NCI-H226 (cell line): Measurements from ENCODE around the gene CYP1A1.
"Not testable (repeated sequence)": the region's sequence is repeated elsewhere in the genome, so short reads cannot be mapped to it uniquely, and the experiment has no call there.

Experiments
- DNase-seq: peaks from one replicate; pipeline ENCODE4 v3.0.0-alpha.2; 2015

CYP1A1 gene

GRCh38 chr15:74733269-74733668 lies 7.9 kb upstream of the CYP1A1 start:
- no peak for DNase-seq

DNA sequence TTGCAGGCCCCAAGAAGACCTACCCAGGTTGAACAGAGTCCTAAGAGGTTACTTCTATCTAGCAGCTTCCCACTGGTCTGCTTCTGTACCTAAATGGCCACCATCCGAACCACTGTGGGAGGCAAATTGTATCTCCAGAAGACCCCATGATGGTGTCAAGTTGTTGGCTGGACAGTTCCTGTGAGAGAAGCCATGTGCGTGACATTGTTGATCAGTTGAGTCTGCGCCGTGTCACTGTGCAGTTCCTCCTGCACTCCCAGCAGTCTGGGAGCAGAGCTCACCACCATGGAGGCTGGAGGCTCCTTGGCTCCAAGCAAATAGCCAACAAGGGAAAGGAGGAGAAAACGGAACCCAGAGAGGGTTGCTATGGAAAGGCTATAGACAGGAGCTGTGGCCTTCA lies 7.5 kb upstream of the CYP1A1 start:
- DNase-seq, result no peak

- DNase-seq, result no peak
These were observed 5.4 kb upstream of the CYP1A1 start for GRCh38 chr15:74730619-74731316.

DNA sequence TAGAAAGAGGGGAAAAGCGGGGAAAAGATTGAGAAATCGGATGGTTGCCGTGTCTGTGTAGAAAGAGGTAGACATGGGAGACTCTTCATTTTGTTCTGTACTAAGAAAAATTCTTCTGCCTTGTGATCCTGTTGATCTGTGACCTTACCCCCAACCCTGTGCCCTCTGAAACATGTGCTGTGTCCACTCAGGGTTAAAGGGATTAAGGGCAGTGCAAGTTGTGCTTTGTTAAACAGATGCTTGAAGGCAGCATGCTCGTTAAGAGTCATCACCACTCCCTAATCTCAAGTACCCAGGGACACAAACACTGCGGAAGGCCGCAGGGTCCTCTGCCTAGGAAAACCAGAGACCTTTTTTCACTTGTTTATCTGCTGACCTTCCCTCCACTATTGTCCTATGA lies 4.0 kb upstream of the CYP1A1 start:
- not testable (repeated sequence) for DNase-seq

DNA sequence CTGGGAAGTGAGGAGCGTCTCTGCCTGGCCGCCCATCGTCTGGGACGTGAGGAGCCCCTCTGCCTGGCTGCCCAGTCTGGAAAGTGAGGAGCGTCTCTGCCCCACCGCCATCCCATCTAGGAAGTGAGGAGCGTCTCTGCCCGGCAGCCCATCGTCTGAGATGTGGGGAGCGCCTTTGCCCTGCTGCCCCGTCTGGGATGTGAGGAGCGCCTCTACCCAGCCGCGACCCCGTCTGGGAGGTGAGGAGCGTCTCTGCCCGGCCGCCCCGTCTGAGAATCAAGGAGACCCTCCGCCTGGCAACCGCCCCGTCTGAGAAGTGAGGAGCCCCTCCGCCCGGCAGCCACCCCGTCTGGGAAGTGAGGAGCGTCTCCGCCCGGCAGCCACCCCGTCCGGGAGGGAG lies 3.4 kb upstream of the CYP1A1 start:
- not testable (repeated sequence) for DNase-seq

DNA sequence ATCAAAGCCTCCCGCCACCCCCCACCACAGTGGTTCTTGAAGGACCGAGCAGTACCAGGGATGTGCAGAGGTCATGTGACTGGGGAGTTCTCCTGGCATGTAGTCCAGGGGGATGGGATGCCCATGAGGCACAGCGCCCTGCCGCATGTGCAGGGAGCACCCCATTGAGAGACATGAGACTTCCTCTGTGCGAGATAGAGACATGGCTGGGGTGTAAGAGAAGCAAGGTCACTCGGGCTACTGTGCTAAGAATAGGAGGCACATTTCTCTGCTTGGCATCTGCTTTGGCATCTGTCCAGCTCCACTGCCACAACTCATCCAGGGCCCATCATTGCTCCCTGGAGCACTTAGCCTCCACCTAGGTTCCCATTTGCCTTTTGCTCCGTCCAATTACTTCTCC lies 2.4 kb upstream of the CYP1A1 start:
- DNase-seq, result no peak

DNA sequence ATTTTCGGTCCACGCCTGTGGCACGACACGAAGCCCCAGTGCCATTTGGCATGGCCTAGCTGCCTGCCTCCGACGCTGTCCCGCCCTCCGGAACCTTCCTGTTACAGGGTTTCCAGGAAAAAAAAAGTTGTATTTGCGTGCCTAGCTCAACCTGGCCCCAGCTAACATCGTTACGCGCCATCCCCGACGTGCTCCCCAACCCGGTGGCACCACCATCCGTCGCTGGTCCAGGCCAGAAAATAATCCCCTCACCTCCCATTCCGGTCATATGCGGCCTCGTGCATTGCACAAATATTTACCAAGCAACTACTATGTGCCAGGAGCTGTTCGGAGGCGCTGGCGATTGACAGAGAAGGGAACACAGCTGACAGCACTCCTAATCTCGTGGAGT lies 1.4 kb upstream of the CYP1A1 start:
- no peak for DNase-seq

DNA sequence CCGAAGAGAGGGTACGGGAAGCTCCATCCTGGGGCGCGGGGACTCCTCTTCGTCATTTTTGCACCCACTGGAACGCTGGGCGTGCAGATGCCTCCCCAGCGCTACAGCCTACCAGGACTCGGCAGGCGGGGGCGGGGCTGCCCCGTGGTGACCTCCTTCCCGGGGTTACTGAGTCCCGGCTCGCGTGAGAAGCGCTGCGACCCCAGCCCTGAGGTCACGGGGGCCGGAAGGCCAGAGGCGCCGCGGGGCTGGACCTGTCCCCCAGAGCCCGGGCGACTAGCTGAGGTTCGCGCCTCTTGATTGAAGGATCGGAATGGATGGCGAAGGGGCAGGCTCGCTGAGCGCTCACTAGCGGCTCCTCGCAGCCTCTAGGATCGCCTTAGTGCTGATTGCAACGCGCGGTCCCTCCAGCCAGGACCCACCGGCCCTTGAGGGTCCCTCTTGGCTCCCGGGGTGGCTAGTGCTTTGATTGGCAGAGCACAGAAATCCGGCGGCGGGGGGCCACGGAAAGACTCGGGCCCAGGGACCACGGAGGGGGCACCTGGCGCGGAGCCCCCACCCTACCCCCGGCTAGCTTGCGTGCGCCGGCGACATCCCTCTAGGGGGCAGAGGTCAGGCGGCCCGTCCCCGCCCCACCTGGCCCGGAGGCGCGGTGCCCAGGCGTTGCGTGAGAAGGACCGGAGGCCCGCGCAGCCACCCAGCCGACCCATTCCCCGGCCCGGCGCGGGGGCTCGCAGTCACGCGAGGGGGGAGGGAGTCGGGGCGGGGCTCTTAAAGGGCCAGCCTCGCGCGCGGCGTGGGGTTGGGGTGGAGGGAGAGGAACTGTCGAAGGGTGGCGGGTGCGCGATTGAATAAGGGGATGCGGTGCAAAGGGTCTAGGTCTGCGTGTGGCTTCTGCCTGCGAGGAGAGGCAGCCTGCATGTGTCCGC lies 781 bp upstream of the CYP1A1 start:
- DNase-seq, result peak; percentile 31

DNA sequence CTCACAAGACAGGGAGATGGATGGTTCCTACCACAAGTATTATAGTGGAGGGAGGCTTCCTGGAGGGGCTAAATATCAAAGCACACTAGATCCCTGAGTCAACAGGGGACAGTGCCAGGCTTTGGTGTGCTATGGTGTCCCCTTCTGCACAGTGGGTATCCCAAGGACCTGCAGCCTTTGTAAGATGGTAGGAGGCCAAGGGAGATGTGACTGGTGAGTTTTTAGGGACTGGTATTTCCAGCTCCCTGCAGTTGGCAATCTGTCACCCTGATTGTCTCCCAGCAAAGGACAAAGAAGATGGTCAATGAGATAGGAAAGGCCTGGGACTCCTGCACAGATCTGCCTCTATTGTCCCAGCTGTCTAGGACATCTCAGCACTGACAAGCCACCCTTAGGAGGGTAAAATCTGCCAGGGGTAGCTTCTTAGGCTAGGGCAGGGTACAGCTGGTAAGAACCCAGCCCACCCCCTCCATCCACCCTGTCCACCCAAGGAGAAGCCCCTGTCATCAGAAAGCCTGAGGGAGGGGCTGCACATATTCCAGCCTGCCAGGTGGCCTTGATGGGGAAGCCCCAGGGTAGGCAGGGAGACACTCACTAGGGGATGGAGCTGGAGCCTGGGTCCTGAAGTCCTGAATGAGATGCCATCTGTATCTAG lies 631 bp downstream of the CYP1A1 start:
- DNase-seq, result no peak

DNA sequence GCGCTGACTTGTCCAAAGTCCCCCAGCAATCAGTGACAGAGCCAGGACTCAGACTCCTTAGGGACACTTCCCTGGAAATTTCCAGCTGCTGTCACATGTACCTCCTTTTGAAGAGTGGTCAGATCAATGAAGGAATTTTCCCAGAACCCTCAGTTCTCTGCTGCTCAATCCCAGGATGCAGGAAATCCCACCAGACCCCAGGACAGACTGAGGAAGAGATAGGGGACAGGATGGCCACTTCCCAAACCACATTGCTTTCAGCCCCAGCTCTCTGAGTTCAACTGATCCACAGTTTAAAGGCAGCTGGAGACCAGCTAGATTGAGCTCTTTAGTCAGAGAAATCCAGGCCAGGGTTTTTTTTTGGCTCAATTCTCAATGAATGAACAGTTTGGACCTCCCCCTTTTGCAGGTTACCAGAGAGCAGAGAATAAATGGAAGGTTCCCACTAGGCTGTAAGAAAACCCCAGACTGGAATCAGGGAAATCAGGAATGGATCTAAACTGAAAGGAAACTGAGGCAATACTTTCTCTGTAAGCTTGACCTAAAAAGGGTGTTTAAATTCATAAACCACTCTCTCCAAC lies 1.5 kb downstream of the CYP1A1 start:
- DNase-seq, result peak; percentile 79

- DNase-seq, result no peak
These were observed 2.1 kb downstream of the CYP1A1 start for GRCh38 chr15:74723187-74723586.

- no peak for DNase-seq
These were observed 2.7 kb downstream of the CYP1A1 start for GRCh38 chr15:74722591-74722990.

DNA sequence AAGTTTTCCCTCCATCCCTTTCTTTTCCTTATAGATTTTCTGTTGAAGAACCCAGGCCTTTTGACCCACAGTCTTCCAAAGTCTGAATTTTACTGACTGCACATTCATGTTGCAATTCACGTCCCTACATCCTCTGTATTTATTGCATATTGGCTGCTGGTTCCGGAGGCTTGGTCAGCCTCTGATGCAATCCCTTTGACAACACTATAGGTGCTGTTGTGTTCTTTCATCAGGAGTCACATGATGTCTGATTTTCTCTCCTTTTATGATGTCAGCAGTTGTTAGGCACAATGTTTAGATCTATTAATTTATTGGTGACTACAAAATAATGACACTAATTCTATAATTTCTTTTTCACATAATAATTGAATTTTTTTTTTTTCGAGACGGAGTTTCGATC lies 8.7 kb downstream of the CYP1A1 start:
- no peak for DNase-seq

GRCh38 chr15:74712311-74712710 lies 13.0 kb downstream of the CYP1A1 start:
- DNase-seq, result no peak

DNA sequence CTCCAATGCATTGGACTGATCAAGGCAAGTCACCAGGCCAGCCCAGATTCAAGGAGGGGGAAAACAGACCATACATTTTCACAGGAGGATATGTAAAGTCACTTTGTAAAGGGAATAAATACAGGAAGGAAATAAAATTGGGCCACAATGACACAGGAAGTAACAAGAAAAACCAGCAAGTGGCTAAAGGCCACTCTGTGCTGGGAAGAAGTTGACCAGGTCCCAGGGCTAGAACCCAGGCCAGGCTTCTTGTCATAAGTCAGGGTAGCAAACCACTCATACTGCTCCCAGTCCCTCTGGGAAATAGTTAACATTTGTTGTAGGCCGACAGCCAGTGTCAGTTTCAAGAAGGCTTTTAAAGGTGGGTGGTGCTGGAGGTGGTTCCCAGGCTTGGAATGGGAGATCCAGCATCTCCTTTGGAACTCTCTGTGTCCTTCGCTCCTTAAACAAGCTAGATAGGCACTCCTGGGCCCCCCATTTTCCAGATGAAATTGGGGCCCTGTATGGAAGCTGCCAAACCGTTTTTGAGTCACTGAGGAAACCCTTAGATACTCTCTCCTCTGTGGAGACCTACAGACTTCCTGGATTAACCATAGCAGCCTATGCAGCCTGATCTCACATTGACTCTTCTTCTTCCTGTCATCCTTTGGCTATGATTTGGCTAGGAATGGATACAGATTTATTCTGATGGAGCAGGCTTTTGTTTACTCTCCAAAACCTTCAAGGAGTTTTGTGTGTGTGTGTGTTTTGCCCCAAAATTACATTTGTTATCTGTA lies 14.8 kb downstream of the CYP1A1 start:
- DNase-seq, result no peak

- no peak for DNase-seq
These were observed 15.4 kb downstream of the CYP1A1 start for GRCh38 chr15:74709892-74710291.

DNA sequence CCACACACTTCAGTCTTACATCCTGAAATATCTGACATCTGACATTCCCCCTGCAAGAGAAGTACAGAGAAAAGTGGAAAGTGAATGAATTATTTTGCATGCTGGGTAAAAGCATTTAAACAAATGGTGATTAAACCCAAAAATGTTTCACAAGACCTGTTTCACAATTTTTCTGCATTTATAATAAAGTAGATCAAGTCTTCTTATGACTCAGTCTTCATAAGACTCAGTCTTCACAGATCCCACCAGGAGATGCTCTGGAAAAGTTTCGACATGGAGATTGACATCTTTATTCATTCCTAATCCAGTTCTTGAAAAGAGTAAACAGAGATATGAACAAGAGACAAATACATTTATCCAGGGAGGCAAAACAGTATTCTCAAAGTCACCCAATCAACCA lies 16.3 kb downstream of the CYP1A1 start:
- DNase-seq, result no peak

DNA sequence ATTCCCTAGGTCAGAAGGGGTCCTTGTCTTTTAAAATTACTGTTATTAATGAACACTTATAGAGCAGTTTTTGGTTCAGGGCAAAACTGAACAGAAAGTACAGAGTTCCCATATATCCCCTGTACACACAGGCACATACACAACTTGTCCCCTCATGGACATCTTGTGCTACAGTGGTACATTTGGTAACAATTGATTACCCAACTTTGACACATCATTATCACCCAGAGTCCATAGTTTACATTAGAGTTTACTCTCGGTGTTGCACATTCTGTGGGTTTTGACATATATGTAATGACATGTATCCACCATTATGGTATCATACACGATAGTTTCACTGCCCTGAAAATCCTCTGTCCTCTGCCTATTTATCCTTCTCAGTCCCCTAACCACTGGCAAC lies 28.5 kb downstream of the CYP1A1 start:
- no peak for DNase-seq

GRCh38 chr15:74696398-74696729 lies 29.0 kb downstream of the CYP1A1 start:
- no peak for DNase-seq

DNA sequence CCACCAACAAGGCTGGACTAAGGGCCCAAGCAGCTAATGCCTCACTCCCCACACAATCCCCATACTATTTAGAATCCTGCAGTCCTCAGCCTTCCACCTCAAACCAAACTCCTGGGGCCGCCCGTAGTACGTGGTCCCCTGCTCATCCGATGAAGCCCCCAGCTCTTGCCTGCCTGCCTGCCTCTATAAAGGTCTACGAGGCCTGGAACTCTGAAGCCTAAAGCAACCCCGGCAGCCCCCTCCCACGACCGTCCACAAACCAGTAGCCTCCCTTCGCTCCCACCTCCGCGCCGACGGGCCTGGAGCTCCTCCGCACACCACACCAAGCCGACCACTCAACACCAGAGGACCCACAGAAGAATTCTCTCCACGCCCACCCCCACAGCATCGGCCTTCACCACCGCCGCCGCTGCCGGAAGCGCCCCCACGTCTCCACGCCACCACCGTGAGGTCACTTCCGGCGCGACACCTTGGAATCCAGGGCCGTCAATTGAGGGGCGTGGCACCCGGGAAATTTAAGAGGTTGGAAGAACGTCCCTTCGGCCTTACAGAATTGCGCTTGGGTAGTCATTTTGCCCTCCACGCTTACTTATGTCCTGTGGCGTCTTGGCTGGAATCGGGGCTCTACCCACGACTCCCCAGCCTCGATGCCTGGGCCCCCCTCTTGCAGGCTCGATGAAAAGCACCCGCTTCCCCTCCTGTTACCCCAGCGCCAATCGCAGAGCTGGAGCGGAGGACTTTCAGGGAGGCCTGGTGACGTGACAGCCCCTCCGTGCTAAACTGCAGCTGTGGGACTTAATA lies 29.5 kb downstream of the CYP1A1 start, which contains the start of gene EDC3:
Gene EDC3 (minus strand): TSS at position 428 of the 801 bp plus-strand sequence. CDS start 20,900 bp downstream, outside the sequence.
- DNase-seq, result peak; percentile 87

DNA sequence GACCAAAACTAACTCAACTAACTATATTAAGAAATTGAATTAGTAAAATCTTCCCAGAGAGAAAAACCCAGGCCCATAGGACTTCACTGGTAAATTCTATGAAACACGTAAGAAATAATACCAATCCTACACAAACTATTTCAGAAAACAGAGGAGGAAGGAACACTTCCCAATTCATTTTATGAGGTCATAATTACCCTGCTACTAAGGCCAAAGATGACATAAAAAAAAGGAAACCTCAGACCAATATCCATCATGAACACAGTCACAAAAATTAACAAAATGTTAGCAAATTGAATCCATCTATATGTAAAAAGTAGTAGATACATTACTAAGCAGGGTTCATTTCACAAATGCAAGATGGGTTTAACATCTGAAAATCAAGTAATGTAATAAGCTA lies 33.0 kb downstream of the CYP1A1 start:
- no peak for DNase-seq

DNA sequence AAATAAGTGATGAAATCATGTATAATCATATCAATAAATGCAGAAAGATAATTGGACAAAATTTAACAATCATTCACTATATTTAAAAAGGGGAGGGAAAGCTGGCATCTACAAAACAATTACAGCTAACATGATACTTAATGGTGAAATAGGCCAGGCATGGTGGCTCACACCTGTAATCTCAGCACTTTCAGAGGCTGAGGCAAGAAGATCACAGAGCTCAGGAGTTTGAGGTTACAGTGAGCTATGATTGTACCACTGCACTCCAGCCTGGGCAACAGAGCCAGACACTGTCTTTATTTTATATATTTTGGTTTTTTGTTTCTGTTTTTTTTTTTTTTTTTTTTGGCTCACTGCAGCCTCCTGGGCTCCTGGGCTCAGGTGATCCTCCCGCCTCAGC lies 41.6 kb downstream of the CYP1A1 start:
- no peak for DNase-seq
